Liver (tissue), 3 donors: ENCODE measurements around the gene NUDT16L1.

Experiments
- EGR1 ChIP-seq, 2 donors: IDR thresholded peaks; 2 replicates each; pipeline ENCODE4 v1.6.1; 2016 to 2018; ENCODE audit warnings: antibody characterized with exemption in 2 of 2, low read depth in 2 of 2
- HNF4G ChIP-seq: IDR thresholded peaks from 2 replicates; pipeline ENCODE4 v1.6.1; 2016; ENCODE audit warnings: antibody characterized with exemption
- JUND ChIP-seq, 2 donors: IDR thresholded peaks; 2 replicates each; pipeline ENCODE4 v1.6.1; 2016; ENCODE audit warnings: antibody characterized with exemption in 2 of 2
- MAX ChIP-seq: IDR thresholded peaks from 2 replicates; pipeline ENCODE4 v1.6.1; 2016; ENCODE audit warnings: antibody characterized with exemption
- NR2F2 ChIP-seq: IDR thresholded peaks from 2 replicates; pipeline ENCODE4 v1.6.1; 2016; ENCODE audit warnings: antibody characterized with exemption
- RAD21 ChIP-seq, 2 donors: IDR thresholded peaks; 2 replicates each; pipeline ENCODE4 v1.6.1; 2016; ENCODE audit warnings: antibody characterized with exemption in 2 of 2, mild to moderate bottlenecking in 2 of 2
- SP1 ChIP-seq: IDR thresholded peaks from 2 replicates; pipeline ENCODE4 v1.6.1; 2018; ENCODE audit warnings: antibody characterized with exemption, mild to moderate bottlenecking
- TF ChIP-seq, protein P1 (sequence below): IDR thresholded peaks from 2 replicates; pipeline ENCODE4 v1.6.1; 2016; ENCODE audit warnings: antibody characterized with exemption, mild to moderate bottlenecking
- TF ChIP-seq, protein P2 (sequence below): fragments of 150-350 bp; IDR thresholded peaks from 2 replicates; pipeline ENCODE4 v1.5.1; 2017; ENCODE audit warnings: improper control_type of control experiment, low read depth, low read length; ENCODE audit not compliant: missing input control
- TF ChIP-seq, protein P3 (sequence below): IDR thresholded peaks from 2 replicates; pipeline ENCODE4 v1.6.1; 2016; ENCODE audit warnings: antibody characterized with exemption
- donor health status: healthy.
- donor health status: healthy.

DNA sequence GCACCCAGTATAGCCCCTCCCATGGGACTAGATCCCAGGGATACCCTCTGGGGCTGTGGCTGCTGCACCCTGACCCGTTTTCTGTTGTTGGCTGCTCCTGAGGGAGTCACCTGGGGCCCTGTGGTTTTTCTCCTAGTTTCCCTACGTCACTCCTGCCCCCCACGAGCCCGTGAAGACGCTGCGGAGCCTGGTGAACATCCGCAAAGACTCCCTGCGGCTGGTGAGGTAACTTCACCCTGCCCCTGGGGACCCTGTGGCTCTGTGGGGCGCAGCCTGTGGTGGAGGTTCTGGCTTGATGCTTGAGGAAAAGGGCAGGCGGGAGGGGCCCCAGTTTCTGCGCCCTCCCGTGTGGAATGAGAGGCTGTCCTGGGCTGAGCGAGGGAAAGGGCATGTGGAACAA, 41.5 kb upstream of the NUDT16L1 start:
- TF ChIP-seq, protein P1, sequence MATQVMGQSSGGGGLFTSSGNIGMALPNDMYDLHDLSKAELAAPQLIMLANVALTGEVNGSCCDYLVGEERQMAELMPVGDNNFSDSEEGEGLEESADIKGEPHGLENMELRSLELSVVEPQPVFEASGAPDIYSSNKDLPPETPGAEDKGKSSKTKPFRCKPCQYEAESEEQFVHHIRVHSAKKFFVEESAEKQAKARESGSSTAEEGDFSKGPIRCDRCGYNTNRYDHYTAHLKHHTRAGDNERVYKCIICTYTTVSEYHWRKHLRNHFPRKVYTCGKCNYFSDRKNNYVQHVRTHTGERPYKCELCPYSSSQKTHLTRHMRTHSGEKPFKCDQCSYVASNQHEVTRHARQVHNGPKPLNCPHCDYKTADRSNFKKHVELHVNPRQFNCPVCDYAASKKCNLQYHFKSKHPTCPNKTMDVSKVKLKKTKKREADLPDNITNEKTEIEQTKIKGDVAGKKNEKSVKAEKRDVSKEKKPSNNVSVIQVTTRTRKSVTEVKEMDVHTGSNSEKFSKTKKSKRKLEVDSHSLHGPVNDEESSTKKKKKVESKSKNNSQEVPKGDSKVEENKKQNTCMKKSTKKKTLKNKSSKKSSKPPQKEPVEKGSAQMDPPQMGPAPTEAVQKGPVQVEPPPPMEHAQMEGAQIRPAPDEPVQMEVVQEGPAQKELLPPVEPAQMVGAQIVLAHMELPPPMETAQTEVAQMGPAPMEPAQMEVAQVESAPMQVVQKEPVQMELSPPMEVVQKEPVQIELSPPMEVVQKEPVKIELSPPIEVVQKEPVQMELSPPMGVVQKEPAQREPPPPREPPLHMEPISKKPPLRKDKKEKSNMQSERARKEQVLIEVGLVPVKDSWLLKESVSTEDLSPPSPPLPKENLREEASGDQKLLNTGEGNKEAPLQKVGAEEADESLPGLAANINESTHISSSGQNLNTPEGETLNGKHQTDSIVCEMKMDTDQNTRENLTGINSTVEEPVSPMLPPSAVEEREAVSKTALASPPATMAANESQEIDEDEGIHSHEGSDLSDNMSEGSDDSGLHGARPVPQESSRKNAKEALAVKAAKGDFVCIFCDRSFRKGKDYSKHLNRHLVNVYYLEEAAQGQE, result no peak
- TF ChIP-seq SP1 (no peak), EGR1 (IDR thresholded peaks at IDR 0.05; ENCODE audit: low read depth in 2 of 2) (no peak), MAX (no peak), RAD21 (IDR thresholded peaks at IDR 0.05) (no peak), HNF4G (no peak), NR2F2 (no peak), JUND (IDR thresholded peaks at IDR 0.05) (no peak)
- TF ChIP-seq, protein P2, sequence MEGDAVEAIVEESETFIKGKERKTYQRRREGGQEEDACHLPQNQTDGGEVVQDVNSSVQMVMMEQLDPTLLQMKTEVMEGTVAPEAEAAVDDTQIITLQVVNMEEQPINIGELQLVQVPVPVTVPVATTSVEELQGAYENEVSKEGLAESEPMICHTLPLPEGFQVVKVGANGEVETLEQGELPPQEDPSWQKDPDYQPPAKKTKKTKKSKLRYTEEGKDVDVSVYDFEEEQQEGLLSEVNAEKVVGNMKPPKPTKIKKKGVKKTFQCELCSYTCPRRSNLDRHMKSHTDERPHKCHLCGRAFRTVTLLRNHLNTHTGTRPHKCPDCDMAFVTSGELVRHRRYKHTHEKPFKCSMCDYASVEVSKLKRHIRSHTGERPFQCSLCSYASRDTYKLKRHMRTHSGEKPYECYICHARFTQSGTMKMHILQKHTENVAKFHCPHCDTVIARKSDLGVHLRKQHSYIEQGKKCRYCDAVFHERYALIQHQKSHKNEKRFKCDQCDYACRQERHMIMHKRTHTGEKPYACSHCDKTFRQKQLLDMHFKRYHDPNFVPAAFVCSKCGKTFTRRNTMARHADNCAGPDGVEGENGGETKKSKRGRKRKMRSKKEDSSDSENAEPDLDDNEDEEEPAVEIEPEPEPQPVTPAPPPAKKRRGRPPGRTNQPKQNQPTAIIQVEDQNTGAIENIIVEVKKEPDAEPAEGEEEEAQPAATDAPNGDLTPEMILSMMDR, result no peak
- TF ChIP-seq, protein P3, sequence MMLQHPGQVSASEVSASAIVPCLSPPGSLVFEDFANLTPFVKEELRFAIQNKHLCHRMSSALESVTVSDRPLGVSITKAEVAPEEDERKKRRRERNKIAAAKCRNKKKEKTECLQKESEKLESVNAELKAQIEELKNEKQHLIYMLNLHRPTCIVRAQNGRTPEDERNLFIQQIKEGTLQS, result no peak
